Measurements from ENCODE around the gene CD70.
"Not testable (repeated sequence)": the region's sequence is repeated elsewhere in the genome, so short reads cannot be mapped to it uniquely, and the experiment has no call there.

CD70 gene

DNA sequence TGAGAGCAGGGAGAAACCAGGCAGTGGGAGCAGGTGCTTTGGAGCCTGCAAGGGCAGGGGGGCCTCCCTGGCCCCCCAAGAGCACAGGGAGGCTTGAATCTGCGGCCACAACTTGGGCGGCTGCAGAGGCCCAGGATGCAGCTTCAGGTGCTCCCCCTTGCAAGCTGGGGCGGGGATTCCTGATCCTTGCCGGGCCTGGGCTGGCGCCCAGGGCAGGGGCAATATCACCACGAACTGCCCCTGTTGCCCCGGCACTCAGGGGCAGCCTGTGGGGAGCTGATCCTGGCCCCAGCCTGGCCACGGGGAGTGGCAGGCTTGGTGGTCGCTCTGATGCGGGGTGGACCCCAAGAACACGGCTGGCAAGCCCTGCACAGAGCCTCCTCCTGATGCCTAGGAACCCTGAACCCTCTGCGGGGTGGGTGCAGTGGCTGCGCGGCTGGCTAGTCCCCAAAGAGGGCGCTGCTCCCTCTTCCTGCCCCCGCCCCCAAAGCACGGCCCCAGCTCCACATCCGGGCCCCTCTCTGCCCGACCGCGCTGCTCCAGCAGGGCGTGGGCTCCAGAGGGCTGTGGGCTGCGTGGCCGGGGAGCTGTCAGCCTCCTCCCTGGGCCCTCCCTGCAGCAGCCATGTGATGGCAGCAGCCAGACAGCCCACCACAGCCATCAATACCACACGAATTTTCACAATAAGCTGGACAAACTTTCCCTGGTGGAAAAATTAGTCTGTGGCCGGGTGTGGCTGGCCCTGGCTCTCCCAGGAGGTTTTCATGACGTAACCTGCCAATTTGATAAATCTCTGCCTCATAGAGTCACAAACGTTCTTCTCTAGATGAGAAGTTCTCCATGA lies 39.1 kb downstream of the CD70 start:
- H3K27ac ChIP-seq (ENCODE audit: low read depth, low read length): no peak overlapping the region
- no peak overlapping the region for H3K4me3 ChIP-seq (ENCODE audit: low read length)
- no peaks in the 10 kb centered on the region for H3K36me3 ChIP-seq (ENCODE audit: control insufficient read depth, insufficient read depth, low read length)
- H3K4me1 ChIP-seq (ENCODE audit: control insufficient read depth, insufficient read depth, low read length): no peaks in the 10 kb centered on the region
- H3K9ac ChIP-seq (ENCODE audit: low read length): no peak overlapping the region
- no peaks in the 10 kb centered on the region for H3K27me3 ChIP-seq (ENCODE audit: control insufficient read depth, insufficient read depth, low read length)

DNA sequence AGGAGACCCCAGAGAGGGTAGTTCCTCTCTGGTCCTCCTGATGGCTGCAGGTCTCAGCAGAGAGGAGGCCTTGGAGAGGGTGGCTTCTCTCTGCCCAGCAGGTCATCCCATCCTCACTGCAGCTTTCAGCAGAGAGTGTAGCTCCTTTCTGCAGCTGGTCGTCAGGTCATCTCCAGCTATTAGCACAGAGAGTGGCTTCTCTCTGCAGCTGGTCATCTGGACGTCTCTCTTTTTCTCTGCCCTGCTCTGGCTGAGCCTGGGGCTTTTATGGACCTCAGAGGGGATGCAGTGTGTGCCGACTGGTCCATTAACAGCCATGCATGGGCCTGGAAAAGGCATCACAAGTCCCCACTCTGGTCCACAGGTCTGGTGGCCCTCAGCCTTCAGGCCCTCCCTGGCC lies 39.9 kb downstream of the CD70 start:
- Histone ChIP-seq H3K4me1 (ENCODE audit: control insufficient read depth, insufficient read depth, low read length) (no peaks in the 10 kb centered on the region), H3K9ac (ENCODE audit: low read length) (no peak overlapping the region), H3K27me3 (ENCODE audit: control insufficient read depth, insufficient read depth, low read length) (no peaks in the 10 kb centered on the region), H3K36me3 (ENCODE audit: control insufficient read depth, insufficient read depth, low read length) (no peaks in the 10 kb centered on the region), H3K27ac (ENCODE audit: low read depth, low read length) (no peak overlapping the region), H3K4me3 (ENCODE audit: low read length) (no peak overlapping the region)

DNA sequence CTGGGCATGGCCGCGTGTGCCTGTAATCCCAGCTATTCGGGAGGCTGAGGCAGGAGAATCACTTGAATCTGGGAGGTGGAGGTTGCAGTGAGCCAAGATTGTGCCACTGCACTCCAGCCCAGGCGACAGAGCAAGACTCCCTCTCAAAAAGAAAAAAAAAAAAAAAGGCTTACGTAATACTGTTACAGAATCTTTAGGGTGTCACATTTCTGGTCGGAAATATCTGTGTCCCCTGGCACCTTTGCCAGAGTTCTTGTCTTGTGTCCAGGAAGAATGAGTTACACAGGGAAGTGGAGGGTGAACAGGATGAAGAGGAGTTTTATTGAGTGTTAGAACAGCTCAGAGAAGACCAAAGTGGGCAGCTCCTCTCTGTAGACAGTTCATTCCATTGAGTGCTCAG lies 40.3 kb downstream of the CD70 start:
- H3K36me3 ChIP-seq (ENCODE audit: control insufficient read depth, insufficient read depth, low read length); H3K4me1 ChIP-seq (ENCODE audit: control insufficient read depth, insufficient read depth, low read length); H3K27me3 ChIP-seq (ENCODE audit: control insufficient read depth, insufficient read depth, low read length); H3K9ac ChIP-seq (ENCODE audit: low read length); H3K27ac ChIP-seq (ENCODE audit: low read depth, low read length); H3K4me3 ChIP-seq (ENCODE audit: low read length): not testable (repeated sequence)

DNA sequence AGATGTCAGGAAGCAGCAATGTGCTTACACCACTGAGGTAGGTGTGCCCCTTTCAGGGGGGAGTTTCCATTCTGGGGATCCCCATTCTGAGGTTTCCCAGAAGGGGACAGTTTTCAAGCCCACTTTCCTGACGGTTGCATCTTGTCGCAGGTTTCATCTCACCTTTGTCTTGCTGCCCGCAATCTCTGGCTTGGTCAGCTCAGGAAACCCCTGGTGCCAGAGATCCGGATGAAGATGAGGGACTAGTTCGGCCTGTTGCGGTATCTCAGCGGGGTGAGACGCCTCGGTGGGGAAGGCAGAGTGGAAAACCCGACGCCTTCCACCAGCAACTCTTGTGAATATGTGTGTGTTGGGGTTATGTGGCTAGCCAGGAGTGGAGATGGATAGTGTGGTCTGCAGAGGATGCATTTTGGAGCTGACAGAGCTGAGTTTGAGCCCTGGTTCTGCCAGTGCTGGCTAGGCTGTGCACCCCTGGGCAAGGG lies 47.0 kb downstream of the CD70 start:
- H3K4me3 ChIP-seq (ENCODE audit: low read length): no peak overlapping the region
- H3K27ac ChIP-seq (ENCODE audit: low read depth, low read length): no peak overlapping the region
- no peaks in the 10 kb centered on the region for H3K27me3 ChIP-seq (ENCODE audit: control insufficient read depth, insufficient read depth, low read length)
- no peaks in the 10 kb centered on the region for H3K36me3 ChIP-seq (ENCODE audit: control insufficient read depth, insufficient read depth, low read length)
- no peaks in the 10 kb centered on the region for H3K4me1 ChIP-seq (ENCODE audit: control insufficient read depth, insufficient read depth, low read length)
- H3K9ac ChIP-seq (ENCODE audit: low read length): no peak overlapping the region

DNA sequence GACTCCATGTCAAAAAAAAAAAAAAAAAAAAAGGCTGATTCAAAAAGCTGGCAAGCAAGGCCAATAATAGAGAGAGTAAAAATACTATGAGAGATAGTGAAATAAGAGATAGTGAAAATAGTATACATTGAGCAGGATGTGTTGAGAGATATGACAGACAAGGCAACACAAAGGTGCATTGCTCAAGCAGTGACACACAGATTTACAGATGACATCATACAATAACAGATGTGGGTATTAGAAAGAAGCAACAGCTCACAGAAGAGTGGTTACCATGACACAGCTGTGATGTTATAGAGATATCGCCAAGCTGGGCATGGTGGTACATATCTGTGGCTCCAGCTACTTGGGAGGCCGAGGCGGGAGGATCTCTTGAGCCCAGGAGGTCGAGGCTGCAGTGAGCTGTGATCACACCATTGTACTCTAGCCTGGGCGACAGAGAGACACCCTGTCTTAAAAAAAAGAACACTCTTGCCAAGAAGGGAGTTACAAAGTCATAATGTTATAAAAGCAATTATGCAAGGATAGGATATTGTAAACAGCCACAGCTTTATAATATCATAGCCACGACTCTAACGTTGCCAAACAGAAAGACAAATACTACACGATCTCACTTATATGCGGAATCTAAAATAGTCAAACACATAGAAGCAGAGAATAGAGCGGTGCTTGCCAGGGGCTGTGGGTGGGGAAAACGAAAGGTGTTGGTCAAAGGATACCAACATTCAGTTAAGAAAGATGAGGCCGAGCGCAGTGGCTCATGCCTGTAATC lies 49.8 kb downstream of the CD70 start:
- Histone ChIP-seq H3K36me3 (ENCODE audit: control insufficient read depth, insufficient read depth, low read length) (no peaks in the 10 kb centered on the region), H3K4me3 (ENCODE audit: low read length) (no peak overlapping the region), H3K9ac (ENCODE audit: low read length) (no peak overlapping the region), H3K27me3 (ENCODE audit: control insufficient read depth, insufficient read depth, low read length) (no peaks in the 10 kb centered on the region), H3K27ac (ENCODE audit: low read depth, low read length) (no peak overlapping the region), H3K4me1 (ENCODE audit: control insufficient read depth, insufficient read depth, low read length) (no peaks in the 10 kb centered on the region)

DNA sequence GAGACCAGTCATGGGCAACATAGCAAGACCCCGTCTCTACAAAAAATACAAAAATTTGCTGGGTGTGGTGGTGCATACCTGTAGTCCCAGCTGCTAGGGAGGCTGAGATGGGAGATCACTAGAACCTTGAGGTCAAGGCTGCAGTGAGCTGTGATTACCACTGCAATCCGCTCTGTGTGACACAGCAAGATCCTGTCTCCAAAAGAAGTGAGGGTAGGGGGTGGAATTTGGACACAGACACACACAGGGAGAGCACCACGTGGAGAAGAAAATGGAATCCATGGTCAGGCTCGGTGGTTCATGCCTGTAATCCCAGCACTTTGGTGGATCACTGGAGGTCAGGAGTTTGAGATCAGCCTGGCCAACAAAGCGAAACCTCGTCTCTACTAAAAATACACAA lies 51.4 kb downstream of the CD70 start:
- Histone ChIP-seq H3K9ac (ENCODE audit: low read length) (no peak overlapping the region), H3K4me1 (ENCODE audit: control insufficient read depth, insufficient read depth, low read length) (no peaks in the 10 kb centered on the region), H3K4me3 (ENCODE audit: low read length) (no peak overlapping the region), H3K27ac (ENCODE audit: low read depth, low read length) (no peak overlapping the region), H3K36me3 (ENCODE audit: control insufficient read depth, insufficient read depth, low read length) (no peaks in the 10 kb centered on the region), H3K27me3 (ENCODE audit: control insufficient read depth, insufficient read depth, low read length) (no peaks in the 10 kb centered on the region)

Measured in rectal smooth muscle tissue (tissue), 1 donor.